PC-9 (cell line): ENCODE data around the gene MDFIC. TPM values are rescaled to one million over a fixed set of nuclear protein-coding genes. Genes with fewer than 3 reads are reported as not detected.

Experiments used
- BruUV-seq: library from RNA; stranded (reverse); fragments of 400-500 nt; replicated peaks from 2 replicates; lab custom pipeline; 2021; lab: Mats Ljungman, UMichigan
- CTCF ChIA-PET: fragments of 300-600 bp; sonication (Branson Sonifier 250); formaldehyde crosslinking; loops from one replicate; lab custom pipeline; 2022; ENCODE audit warnings: antibody characterized with exemption; lab: Charles Lee
- POLR2A ChIA-PET: fragments of 300-600 bp; sonication (Branson Sonifier 250); formaldehyde crosslinking; loops from one replicate; lab custom pipeline; 2022; ENCODE audit warnings: antibody characterized with exemption; ENCODE audit not compliant: unreplicated experiment; lab: Charles Lee
- DNase-seq, 2 experiments: peaks; one replicate each; pipeline versions ENCODE4 v3.0.0 to v3.0.0-alpha.2; 2015 to 2022; ENCODE audit warnings: mixed read lengths in 1 of 2
- H2AFZ ChIP-seq: fragments of 200-600 bp; sonication (generic); 2 replicates; pipeline ENCODE4 v1.8.1; 2017; ENCODE audit warnings: antibody characterized with exemption
- H3F3A ChIP-seq: fragments of 200-600 bp; sonication (generic); 2 replicates; pipeline ENCODE4 v1.8.1; 2017; ENCODE audit warnings: antibody characterized with exemption, mild to moderate bottlenecking, low read depth; ENCODE audit not compliant: insufficient read depth
- H3K27ac ChIP-seq: fragments of 200-600 bp; sonication (generic); 2 replicates; pipeline ENCODE4 v1.6.1; 2016; ENCODE audit warnings: mixed run types
- H3K27me3 ChIP-seq: fragments of 200-600 bp; sonication (generic); 2 replicates; pipeline ENCODE4 v1.6.1; 2016; ENCODE audit warnings: low read depth, mixed run types; ENCODE audit not compliant: insufficient read depth
- H3K36me3 ChIP-seq: fragments of 200-600 bp; sonication (generic); 2 replicates; pipeline ENCODE4 v1.6.1; 2016; ENCODE audit warnings: low read depth, mixed run types
- H3K4me1 ChIP-seq: fragments of 200-600 bp; sonication (generic); replicated peaks from 2 replicates; pipeline ENCODE4 v1.6.1; 2016; ENCODE audit warnings: mixed run types; ENCODE audit not compliant: insufficient read depth
- H3K4me2 ChIP-seq: fragments of 200-600 bp; sonication (generic); 2 replicates; pipeline ENCODE4 v1.6.1; 2017; ENCODE audit warnings: mixed run types
- H3K4me3 ChIP-seq: fragments of 200-600 bp; sonication (generic); 2 replicates; pipeline ENCODE4 v1.6.1; 2016; ENCODE audit warnings: mixed run types
- H3K79me2 ChIP-seq: fragments of 200-600 bp; sonication (generic); 2 replicates; pipeline ENCODE4 v1.6.1; 2017; ENCODE audit warnings: low read depth, mixed run types
- H3K9me2 ChIP-seq: fragments of 200-600 bp; sonication (generic); 2 replicates; pipeline ENCODE4 v1.8.1; 2017; ENCODE audit warnings: mild to moderate bottlenecking; ENCODE audit not compliant: insufficient read depth
- H3K9me3 ChIP-seq: fragments of 200-600 bp; sonication (generic); 2 replicates; pipeline ENCODE4 v1.8.1; 2016; ENCODE audit warnings: low read depth; ENCODE audit not compliant: insufficient read depth
- H4K20me1 ChIP-seq: fragments of 200-600 bp; sonication (generic); 2 replicates; pipeline ENCODE4 v1.8.1; 2017; ENCODE audit not compliant: insufficient read depth
- CTCF ChIP-seq: fragments of 200-600 bp; sonication (generic); conservative IDR thresholded peaks from 2 replicates; pipeline ENCODE4 v1.6.1; 2017; ENCODE audit warnings: mixed run types, antibody characterized with exemption, mild to moderate bottlenecking, moderate library complexity
- EZH2 ChIP-seq: fragments of 200-600 bp; sonication (generic); IDR thresholded peaks from 2 replicates; pipeline ENCODE4 v1.8.0; 2017; ENCODE audit warnings: antibody characterized with exemption, low read depth
- intact Hi-C: fragments of 100-400 bp; cut with micrococcal nuclease; formaldehyde crosslinking; loops from one replicate; pipeline ENCODE4 v1.10.0; 2022; ENCODE audit not compliant: unreplicated experiment
- total RNA-seq: library from RNA; stranded (reverse); gene quantifications from 2 replicates; pipeline ENCODE4 v1.2.3, GENCODE V29; 2021

The MDFIC gene
- total RNA-seq, 1 experiment from 2014 or later: 38.9 TPM

GRCh38 chr7:114985116-114985715 lies 63.3 kb downstream of the MDFIC start:
- Histone ChIP-seq H3K9me3 (no peaks in the 10 kb centered on the region), H4K20me1 (no peaks in the 10 kb centered on the region), H3K27ac (no peak overlapping the region), H3K36me3 (peaks cover 16% of the 10 kb centered on the region), H3K4me1 (peaks cover 19% of the 10 kb centered on the region), H3K9me2 (no peaks in the 10 kb centered on the region), H3F3A (peaks cover 13% of the 10 kb centered on the region; the same call in 1 of the 2 replicates), H2AFZ (no peak overlapping the region), H3K4me3 (no peak overlapping the region), H3K79me2 (no peaks in the 10 kb centered on the region), H3K27me3 (no peaks in the 10 kb centered on the region), H3K4me2 (no peak overlapping the region)
- BruUV-seq: no TSS peak
- POLR2A ChIA-PET: no interaction called here
- DNase-seq: no peak
- CTCF ChIA-PET: no interaction called here
- TF ChIP-seq CTCF (no peak), EZH2 (no peak)
- intact Hi-C loops: loop anchor here (5.0 to 10.0 kb wide), 6 partner anchors 52 to 900 kb away; partner anchors contain the start of gene MDFIC

- Histone ChIP-seq H3F3A (peaks cover 12% of the 10 kb centered on the region; the same call in 1 of the 2 replicates), H3K4me2 (no peak overlapping the region), H3K4me1 (peaks cover 16% of the 10 kb centered on the region), H3K4me3 (no peak overlapping the region), H3K27me3 (no peaks in the 10 kb centered on the region), H3K36me3 (peaks cover 8% of the 10 kb centered on the region; the same call in 1 of the 2 replicates), H3K9me3 (no peaks in the 10 kb centered on the region), H3K79me2 (no peaks in the 10 kb centered on the region), H3K9me2 (no peaks in the 10 kb centered on the region), H3K27ac (no peak overlapping the region), H4K20me1 (no peaks in the 10 kb centered on the region), H2AFZ (no peak overlapping the region)
- no peak for DNase-seq
- intact Hi-C loops: loop anchor here (5.0 to 10.0 kb wide), 6 partner anchors 51 to 902 kb away; partner anchors contain the start of gene MDFIC
- ChIA-PET POLR2A (interaction anchor here (0.6 kb wide), 1 partner anchor 68 kb away, joined by 11 read pairs; no protein-coding TSS in a partner anchor), CTCF (interaction anchor here (0.6 kb wide), 1 partner anchor 41 kb away, joined by 7 read pairs; no protein-coding TSS in a partner anchor)
- BruUV-seq: no TSS peak
- TF ChIP-seq CTCF (no peak), EZH2 (no peak)
Observed at GRCh38 chr7:114986190-114987180, 64.6 kb downstream of the MDFIC start.

GRCh38 chr7:114988026-114988425 lies 66.1 kb downstream of the MDFIC start:
- POLR2A ChIA-PET: interaction anchor here (0.6 kb wide), 1 partner anchor 35 kb away, joined by 3 read pairs; no protein-coding TSS in a partner anchor
- no peak for TF ChIP-seq EZH2
- no peak for TF ChIP-seq CTCF
- BruUV-seq: no TSS peak
- CTCF ChIA-PET: no interaction called here
- H3K9me3 ChIP-seq: no peaks in the 10 kb centered on the region
- H3F3A ChIP-seq: peaks cover 12% of the 10 kb centered on the region; the same call in 1 of the 2 replicates
- no peak overlapping the region for H3K4me3 ChIP-seq
- no peaks in the 10 kb centered on the region for H4K20me1 ChIP-seq
- H3K9me2 ChIP-seq: no peaks in the 10 kb centered on the region
- H2AFZ ChIP-seq: no peak overlapping the region
- peak overlapping the region; percentile 40 for H3K27ac ChIP-seq
- no peaks in the 10 kb centered on the region for H3K79me2 ChIP-seq
- H3K27me3 ChIP-seq: no peaks in the 10 kb centered on the region
- no peak for DNase-seq
- peaks cover 16% of the 10 kb centered on the region for H3K4me1 ChIP-seq
- H3K4me2 ChIP-seq: peak overlapping the region; percentile 8; the same call in 1 of the 2 replicates
- H3K36me3 ChIP-seq: peaks cover 8% of the 10 kb centered on the region; the same call in 1 of the 2 replicates
- intact Hi-C loops: loop anchor here (5.0 to 10.0 kb wide), 6 partner anchors 49 to 903 kb away; partner anchors contain the start of gene MDFIC
